Omental fat pad (tissue), 4 donors: ENCODE results near the gene SMC3. TPM values are rescaled to one million over a fixed set of nuclear protein-coding genes. Genes with fewer than 3 reads are reported as not detected.

Experiments
- ATAC-seq: fragments of 150-250 bp; one replicate; pipeline ENCODE4 v1.9.1; 2016; ENCODE audit warnings: mild to moderate bottlenecking, moderate library complexity; ENCODE audit not compliant: low FRiP score
- DNase-seq: peaks from one replicate; pipeline ENCODE4 v3.0.0-alpha.2; 2019; ENCODE audit warnings: low spot score
- CTCF ChIP-seq, 3 donors: fragments of 450-650 bp; IDR thresholded peaks; one replicate each; pipeline ENCODE4 v1.5.1; 2016 to 2017; ENCODE audit warnings: antibody characterized with exemption in 3 of 3, mild to moderate bottlenecking in 3 of 3, moderate library complexity in 2 of 3
- small RNA-seq: library from RNA; depleted of rRNA; stranded (forward); fragments of <200 nt; gene quantifications from one replicate; pipeline ENCODE3, GENCODE V24; 2016
- total RNA-seq, 4 donors: library from RNA; depleted of rRNA; stranded (reverse); fragments of >200 nt; gene quantifications; one replicate each; pipeline ENCODE4 v1.1.0, GENCODE V29; 2016

Gene SMC3
- total RNA-seq, 4 donors from 2014 or later: 19.6 to 32.0 (median 25.2) TPM

- ATAC-seq: no peak
- TF ChIP-seq CTCF (IDR thresholded peaks at IDR 0.05): no peak
- DNase-seq: no peak
Measured at GRCh38 chr10:110648692-110649346, 81.3 kb downstream of the SMC3 start.

- TF ChIP-seq CTCF (IDR thresholded peaks at IDR 0.05): no peak
- ATAC-seq (no peak), DNase-seq (no peak)
Measured at GRCh38 chr10:110649347-110650264, 82.1 kb downstream of the SMC3 start.

- DNase-seq: no peak
- ATAC-seq: no peak
- no peak for TF ChIP-seq CTCF (IDR thresholded peaks at IDR 0.05)
Measured at GRCh38 chr10:110650265-110650668, 82.8 kb downstream of the SMC3 start.

GRCh38 chr10:110651044-110651958, 83.8 kb downstream of the SMC3 start:
- ATAC-seq (no peak), DNase-seq (no peak)
- TF ChIP-seq CTCF (IDR thresholded peaks at IDR 0.05): no peak

- no peak for DNase-seq
Measured at GRCh38 chr10:110652475-110653118, 85.1 kb downstream of the SMC3 start.

More at GRCh38 chr10:110652475-110653118, 85.1 kb downstream of the SMC3 start:
- TF ChIP-seq CTCF (IDR thresholded peaks at IDR 0.05): no peak
- no peak for ATAC-seq

Small RNAs within 50 kb of the gene (small RNA-seq; reads per million reads assigned to genes)
- gene RF00019: not detected

Other genes starting within 250 kb of the SMC3 start
- 10 to 100 TPM in 3 of 4 donors, 1 to 10 TPM in 1; 9.2 to 71.4 (median 41.4) TPM for gene DUSP5, start 69.8 kb upstream of the SMC3 start, total RNA-seq
- gene RBM20, start 76.6 kb downstream of the SMC3 start, total RNA-seq: 1 to 10 TPM in 3 of 4 donors, under 1 TPM in 1; 0.24 to 3.5 (median 1.8) TPM